ENCODE data around the gene MYO3B. TPM values are rescaled to one million over a fixed set of nuclear protein-coding genes. Genes with fewer than 3 reads are reported as not detected.

MYO3B gene
- polyA plus RNA-seq, 1 of the 3 experiments (the other 2 are of a cell fraction): not detected

GRCh38 chr2:170238776-170239175 lies 60.8 kb downstream of the MYO3B start (continued):
- no peak for TF ChIP-seq RAD21 (IDR thresholded peaks at IDR 0.05; ENCODE audit: low read length)
- no peak for TF ChIP-seq RCOR1 (IDR thresholded peaks at IDR 0.05; ENCODE audit: low read length)

DNA sequence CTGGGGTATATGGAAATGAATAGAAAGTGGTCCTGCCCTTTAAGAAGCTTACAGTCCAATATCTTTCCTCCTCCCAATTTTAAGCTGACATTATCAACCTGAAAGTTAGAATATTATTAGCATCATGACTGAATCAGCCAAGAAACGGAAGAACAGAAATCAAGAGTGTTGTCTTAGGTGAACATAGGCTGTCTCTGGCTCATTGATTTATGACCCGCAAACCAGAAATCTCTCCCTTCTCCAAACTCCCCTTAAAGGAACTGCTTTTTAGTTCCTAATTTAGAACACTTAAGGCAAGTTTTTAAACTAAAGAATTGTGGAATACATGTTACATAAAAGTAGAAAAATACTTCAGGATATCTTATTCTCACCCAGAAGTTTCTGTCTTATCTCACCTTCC lies 62.7 kb downstream of the MYO3B start:
- CTCF ChIA-PET: interaction anchor here (0.9 to 1.4 kb wide), 4 partner anchors 11 to 631 kb away, joined by 3 to 5 read pairs (median 3); no protein-coding TSS in a partner anchor
- peaks cover 0 to 5% of the 10 kb centered on the region in 2 experiments; a peak in 2 of 4 replicates for H3K4me1 ChIP-seq (ENCODE audit: control insufficient read depth in 1 of 2, insufficient read depth in 2 of 2, low read depth in 1 of 2, low read length in 1 of 2)
- no peaks in the 10 kb centered on the region for H3K36me3 ChIP-seq (replicated peaks in 1 of 2; ENCODE audit: control insufficient read depth in 1 of 2, insufficient read depth in 2 of 2, low read length in 1 of 2)
- H3K79me2 ChIP-seq (ENCODE audit: insufficient read depth): no peaks in the 10 kb centered on the region
- no peak overlapping the region for H3K27ac ChIP-seq (ENCODE audit: low read depth in 2 of 2, low read length in 1 of 2)
- H3K9me2 ChIP-seq: no peaks in the 10 kb centered on the region
- no peaks in the 10 kb centered on the region for H3K9me3 ChIP-seq
- TF ChIP-seq CHD2 (IDR thresholded peaks at IDR 0.05; ENCODE audit: low read length, partially characterized antibody) (no peak), FOXM1 (IDR thresholded peaks at IDR 0.05; ENCODE audit: low read depth) (no peak), ELF1 (IDR thresholded peaks at IDR 0.05) (no peak), YY1 (IDR thresholded peaks at IDR 0.05; ENCODE audit: low read depth) (no peak), JUND (IDR thresholded peaks at IDR 0.05) (no peak), ZBTB33 (IDR thresholded peaks at IDR 0.05; ENCODE audit: borderline replicate concordance, low read depth) (no peak), TEAD4 (IDR thresholded peaks at IDR 0.05; ENCODE audit: borderline replicate concordance, insufficient read depth) (no peak)
- TF ChIP-seq, protein P1, sequence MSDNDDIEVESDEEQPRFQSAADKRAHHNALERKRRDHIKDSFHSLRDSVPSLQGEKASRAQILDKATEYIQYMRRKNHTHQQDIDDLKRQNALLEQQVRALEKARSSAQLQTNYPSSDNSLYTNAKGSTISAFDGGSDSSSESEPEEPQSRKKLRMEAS (IDR thresholded peaks at IDR 0.05; ENCODE audit: low read depth): no peak
- TF ChIP-seq, protein P2, sequence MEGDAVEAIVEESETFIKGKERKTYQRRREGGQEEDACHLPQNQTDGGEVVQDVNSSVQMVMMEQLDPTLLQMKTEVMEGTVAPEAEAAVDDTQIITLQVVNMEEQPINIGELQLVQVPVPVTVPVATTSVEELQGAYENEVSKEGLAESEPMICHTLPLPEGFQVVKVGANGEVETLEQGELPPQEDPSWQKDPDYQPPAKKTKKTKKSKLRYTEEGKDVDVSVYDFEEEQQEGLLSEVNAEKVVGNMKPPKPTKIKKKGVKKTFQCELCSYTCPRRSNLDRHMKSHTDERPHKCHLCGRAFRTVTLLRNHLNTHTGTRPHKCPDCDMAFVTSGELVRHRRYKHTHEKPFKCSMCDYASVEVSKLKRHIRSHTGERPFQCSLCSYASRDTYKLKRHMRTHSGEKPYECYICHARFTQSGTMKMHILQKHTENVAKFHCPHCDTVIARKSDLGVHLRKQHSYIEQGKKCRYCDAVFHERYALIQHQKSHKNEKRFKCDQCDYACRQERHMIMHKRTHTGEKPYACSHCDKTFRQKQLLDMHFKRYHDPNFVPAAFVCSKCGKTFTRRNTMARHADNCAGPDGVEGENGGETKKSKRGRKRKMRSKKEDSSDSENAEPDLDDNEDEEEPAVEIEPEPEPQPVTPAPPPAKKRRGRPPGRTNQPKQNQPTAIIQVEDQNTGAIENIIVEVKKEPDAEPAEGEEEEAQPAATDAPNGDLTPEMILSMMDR (IDR thresholded peaks at IDR 0.05): no peak
- POLR2A ChIA-PET: no interaction called here
- H4K20me1 ChIP-seq (ENCODE audit: insufficient read depth): no peaks in the 10 kb centered on the region
- H3K4me3 ChIP-seq (ENCODE audit: low read depth in 2 of 2, low read length in 1 of 2): no peak overlapping the region
- WGBS (ENCODE audit: low lambda C conversion rate): 63% methylated on average over 2 of the region's 2 CpGs
- H3K9ac ChIP-seq: no peak overlapping the region
- no peak for DNase-seq
- H2AFZ ChIP-seq (ENCODE audit: low read depth): no peak overlapping the region
- H3K27me3 ChIP-seq (ENCODE audit: insufficient read depth): no peaks in the 10 kb centered on the region
- no peak overlapping the region for H3K4me2 ChIP-seq
- H3F3A ChIP-seq (replicated peaks; ENCODE audit: insufficient read depth): no peaks in the 10 kb centered on the region

DNA sequence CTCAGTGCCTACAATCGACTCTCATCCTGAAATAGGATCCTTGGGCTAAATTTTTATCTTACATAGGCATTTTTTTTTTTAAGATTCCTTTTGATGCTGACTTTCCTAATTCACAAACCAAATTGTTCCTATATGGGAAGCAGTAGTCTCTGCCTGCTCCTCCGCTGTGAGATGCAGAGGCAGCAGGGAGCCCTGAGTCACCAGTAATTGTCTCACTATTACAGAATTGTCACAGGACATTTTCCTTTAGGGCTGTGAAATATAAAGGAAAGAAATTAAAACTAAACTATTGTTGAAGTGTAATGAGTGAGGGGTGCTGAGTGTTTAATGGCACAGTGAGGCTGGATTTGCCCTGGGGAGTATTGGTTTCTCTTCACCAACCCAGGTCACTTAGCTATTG lies 63.8 kb downstream of the MYO3B start:
- no peaks in the 10 kb centered on the region for H3K27me3 ChIP-seq (ENCODE audit: insufficient read depth)

More for the DNA sequence above, 63.8 kb downstream of the MYO3B start:
- no peaks in the 10 kb centered on the region for H3K36me3 ChIP-seq (replicated peaks in 1 of 2; ENCODE audit: control insufficient read depth in 1 of 2, insufficient read depth in 2 of 2, low read length in 1 of 2)
- ChIA-PET CTCF (interaction anchor here (0.8 to 2.0 kb wide), 5 partner anchors 10 to 574 kb away, joined by 3 to 12 read pairs (median 3); partner anchors contain the start of gene GAD1), POLR2A (no interaction called here)
- no peak overlapping the region for H3K27ac ChIP-seq (ENCODE audit: low read depth in 2 of 2, low read length in 1 of 2)
- no peak overlapping the region for H3K9ac ChIP-seq
- TF ChIP-seq, protein P1 (IDR thresholded peaks at IDR 0.05; ENCODE audit: low read depth): no peak
- TF ChIP-seq NRF1 (IDR thresholded peaks at IDR 0.05; ENCODE audit: low read depth, low read length): no peak
- TF ChIP-seq, protein P3, sequence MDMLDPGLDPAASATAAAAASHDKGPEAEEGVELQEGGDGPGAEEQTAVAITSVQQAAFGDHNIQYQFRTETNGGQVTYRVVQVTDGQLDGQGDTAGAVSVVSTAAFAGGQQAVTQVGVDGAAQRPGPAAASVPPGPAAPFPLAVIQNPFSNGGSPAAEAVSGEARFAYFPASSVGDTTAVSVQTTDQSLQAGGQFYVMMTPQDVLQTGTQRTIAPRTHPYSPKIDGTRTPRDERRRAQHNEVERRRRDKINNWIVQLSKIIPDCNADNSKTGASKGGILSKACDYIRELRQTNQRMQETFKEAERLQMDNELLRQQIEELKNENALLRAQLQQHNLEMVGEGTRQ (IDR thresholded peaks at IDR 0.05; ENCODE audit: borderline replicate concordance, low read depth, low read length): no peak
- peaks cover 0 to 2% of the 10 kb centered on the region in 2 experiments; a peak in 1 of 4 replicates for H3K4me1 ChIP-seq (ENCODE audit: control insufficient read depth in 1 of 2, insufficient read depth in 2 of 2, low read depth in 1 of 2, low read length in 1 of 2)
- no peak for DNase-seq
- H2AFZ ChIP-seq (ENCODE audit: low read depth): no peak overlapping the region
- no peaks in the 10 kb centered on the region for H3K9me3 ChIP-seq
- no peaks in the 10 kb centered on the region for H4K20me1 ChIP-seq (ENCODE audit: insufficient read depth)
- H3F3A ChIP-seq (replicated peaks; ENCODE audit: insufficient read depth): no peaks in the 10 kb centered on the region
- H3K9me2 ChIP-seq: no peaks in the 10 kb centered on the region
- H3K4me2 ChIP-seq: no peak overlapping the region
- WGBS (ENCODE audit: low lambda C conversion rate): 63% methylated on average over 2 of the region's 2 CpGs
- H3K79me2 ChIP-seq (ENCODE audit: insufficient read depth): no peaks in the 10 kb centered on the region
- no peak overlapping the region for H3K4me3 ChIP-seq (ENCODE audit: low read depth in 2 of 2, low read length in 1 of 2)

Data from SK-N-SH (cell line).